Thymus (tissue), 14 donors: ENCODE data around the gene PSD. TPM values are rescaled to one million over a fixed set of nuclear protein-coding genes. Genes with fewer than 3 reads are reported as not detected.

Experiments
- DNase-seq, 9 donors: peaks; one replicate each; pipeline ENCODE4 v3.0.0-alpha.2; 2013; ENCODE audit warnings: low spot score in 9 of 9, low read depth in 6 of 9, missing footprints in 1 of 9
- H3K27ac ChIP-seq, 2 donors: one replicate each; pipeline ENCODE4 v1.5.1; 2013; ENCODE audit warnings: control low read depth in 1 of 2, low read depth in 1 of 2, low read length in 1 of 2, mild to moderate bottlenecking in 1 of 2, moderate library complexity in 1 of 2
- H3K27me3 ChIP-seq, 2 donors: one replicate each; pipeline ENCODE4 v1.5.1; 2013; ENCODE audit warnings: low read length in 1 of 2; ENCODE audit not compliant: control insufficient read depth in 2 of 2, insufficient read depth in 1 of 2
- H3K36me3 ChIP-seq, 2 donors: one replicate each; pipeline ENCODE4 v1.5.1; 2013; ENCODE audit warnings: low read length in 1 of 2, mild to moderate bottlenecking in 1 of 2, moderate library complexity in 1 of 2; ENCODE audit not compliant: control insufficient read depth in 2 of 2, insufficient read depth in 2 of 2
- H3K4me1 ChIP-seq, 2 donors: one replicate each; pipeline ENCODE4 v1.5.1; 2013; ENCODE audit warnings: low read length in 2 of 2; ENCODE audit not compliant: control insufficient read depth in 2 of 2, insufficient read depth in 2 of 2
- H3K4me3 ChIP-seq, 2 donors: one replicate each; pipeline ENCODE4 v1.5.1; 2013; ENCODE audit warnings: low read length in 2 of 2, control low read depth in 1 of 2, mild to moderate bottlenecking in 1 of 2
- H3K9me3 ChIP-seq, 2 donors: one replicate each; pipeline ENCODE4 v1.5.1; 2013; ENCODE audit warnings: low read length in 1 of 2, mild to moderate bottlenecking in 1 of 2; ENCODE audit not compliant: control insufficient read depth in 2 of 2, insufficient read depth in 1 of 2
- WGBS: extraction: QIAGEN DNeasy Blood & Tissue Kit; methylation state at CpG from one replicate; pipeline ENCODE4 v1.1.7; 2013; 5-methylcytosine and 5-hydroxymethylcytosine counted together
- long read RNA-seq, 10 donors: transcript quantifications; one replicate each; lab custom pipeline, GENCODE V29; 2026
- polyA plus RNA-seq: library from polyadenylated mRNA; stranded (reverse); fragments of 200-250 nt; gene quantifications from one replicate; pipeline ENCODE4 v1.2.3, GENCODE V29; 2013
- total RNA-seq: library from RNA; stranded (reverse); fragments of 120-200 nt; gene quantifications from one replicate; pipeline ENCODE4 v1.2.4, GENCODE V29; 2013
- donor health status: healthy.

The PSD gene
- 4.6 TPM for total RNA-seq
- 3.8 TPM for polyA plus RNA-seq
- long read RNA-seq, donor 1: 0 reads
- long read RNA-seq, donor 2: 0 reads
- long read RNA-seq, donor 3, partial matches to known transcripts: 28 of 28 reads
- long read RNA-seq, donor 3, other reads (novel, unspliced or antisense): 0 of 28 reads
- long read RNA-seq, donor 4: 0 reads
- long read RNA-seq, donor 5, partial matches to known transcripts: 0 of 6 reads
- long read RNA-seq, donor 5, other reads (novel, unspliced or antisense): 6 of 6 reads
- long read RNA-seq, donor 6, partial matches to known transcripts: 13 of 13 reads
- long read RNA-seq, donor 6, other reads (novel, unspliced or antisense): 0 of 13 reads
- long read RNA-seq, donor 7: 0 reads
- long read RNA-seq, donor 8, partial matches to known transcripts: 0 of 1 reads
- long read RNA-seq, donor 8, other reads (novel, unspliced or antisense): 0 of 1 reads
- long read RNA-seq, donor 9, partial matches to known transcripts: 16 of 16 reads
- long read RNA-seq, donor 9, other reads (novel, unspliced or antisense): 0 of 16 reads
- long read RNA-seq, donor 10: 0 reads

- DNase-seq: no peak
- H3K27me3 ChIP-seq: peaks cover 28 to 92% of the 10 kb centered on the region in 2 donors
- peaks cover 2 to 12% of the 10 kb centered on the region in 2 donors for H3K9me3 ChIP-seq
- H3K27ac ChIP-seq: no peak within 1 kb of the TSS
- peaks cover 6% of the 10 kb centered on the region in 2 donors for H3K36me3 ChIP-seq
- H3K4me1 ChIP-seq: peaks cover 33 to 39% of the 10 kb centered on the region in 2 donors
- H3K4me3 ChIP-seq: peak within 1 kb of the TSS; percentile 63 to 66
- 10% methylated on average over 45 of the region's 45 CpGs for WGBS
Observed at GRCh38 chr10:102418622-102419268, at the start of gene PSD. PSD (minus strand) TSS chr10:102418785; CDS start chr10:102417038, 1,747 bp downstream.

GRCh38 chr10:102467971-102468438 lies 49.4 kb upstream of the PSD start:
- no peak for DNase-seq
- no peak overlapping the region for H3K4me3 ChIP-seq
- 83% methylated on average over 6 of the region's 6 CpGs for WGBS
- H3K36me3 ChIP-seq: no peaks in the 10 kb centered on the region
- no peak overlapping the region for H3K27ac ChIP-seq
- H3K4me1 ChIP-seq: peaks cover 0 to under 1% of the 10 kb centered on the region in 2 donors
- peaks cover 0 to 12% of the 10 kb centered on the region in 2 donors for H3K27me3 ChIP-seq
- no peaks in the 10 kb centered on the region for H3K9me3 ChIP-seq

- Histone ChIP-seq H3K4me1 (peaks cover 0 to 6% of the 10 kb centered on the region in 2 donors), H3K4me3 (no peak overlapping the region), H3K9me3 (no peaks in the 10 kb centered on the region), H3K27ac (no peak overlapping the region), H3K36me3 (no peaks in the 10 kb centered on the region), H3K27me3 (peaks cover 0 to 19% of the 10 kb centered on the region in 2 donors)
- DNase-seq: no peak
- 89% methylated on average over 6 of the region's 6 CpGs for WGBS
Observed at GRCh38 chr10:102467318-102467717, 48.7 kb upstream of the PSD start.

- no peak overlapping the region for H3K4me3 ChIP-seq
- no peak overlapping the region for H3K27ac ChIP-seq
- H3K4me1 ChIP-seq: peaks cover 13 to 22% of the 10 kb centered on the region in 2 donors
- WGBS: 95% methylated on average over 3 of the region's 3 CpGs
- DNase-seq: no peak
- H3K36me3 ChIP-seq: no peaks in the 10 kb centered on the region
- H3K27me3 ChIP-seq: peaks cover 0 to 30% of the 10 kb centered on the region in 2 donors
- H3K9me3 ChIP-seq: no peaks in the 10 kb centered on the region
Observed at GRCh38 chr10:102465466-102465865, 46.9 kb upstream of the PSD start.

- peaks cover 13 to 22% of the 10 kb centered on the region in 2 donors for H3K4me1 ChIP-seq
- H3K36me3 ChIP-seq: no peaks in the 10 kb centered on the region
- WGBS: 95% methylated on average over 10 of the region's 10 CpGs
- no peak for DNase-seq
- H3K27ac ChIP-seq: no peak overlapping the region
- no peak overlapping the region for H3K4me3 ChIP-seq
- H3K9me3 ChIP-seq: no peaks in the 10 kb centered on the region
- H3K27me3 ChIP-seq: peaks cover 0 to 30% of the 10 kb centered on the region in 2 donors
Observed at GRCh38 chr10:102463983-102464382, 45.4 kb upstream of the PSD start.

GRCh38 chr10:102462512-102463054 lies 44.0 kb upstream of the PSD start:
- DNase-seq: no peak
- H3K4me3 ChIP-seq: no peak overlapping the region
- no peak overlapping the region for H3K27ac ChIP-seq
- H3K36me3 ChIP-seq: no peaks in the 10 kb centered on the region
- no peaks in the 10 kb centered on the region for H3K9me3 ChIP-seq
- H3K27me3 ChIP-seq: peaks cover 0 to 30% of the 10 kb centered on the region in 2 donors
- peaks cover 13 to 22% of the 10 kb centered on the region in 2 donors for H3K4me1 ChIP-seq
- WGBS: 87% methylated on average over 6 of the region's 6 CpGs

- peaks cover 13 to 22% of the 10 kb centered on the region in 2 donors for H3K4me1 ChIP-seq
- H3K9me3 ChIP-seq: no peaks in the 10 kb centered on the region
- no peaks in the 10 kb centered on the region for H3K36me3 ChIP-seq
- peak overlapping the region; percentile 43 to 50 for H3K4me3 ChIP-seq
- H3K27me3 ChIP-seq: peaks cover 0 to 30% of the 10 kb centered on the region in 2 donors
- H3K27ac ChIP-seq: no peak overlapping the region
- WGBS: 3% methylated on average over 54 of the region's 54 CpGs
- peak; percentile 59 to 93 (median 87) for DNase-seq
Observed at GRCh38 chr10:102461187-102462054, 42.8 kb upstream of the PSD start.

- DNase-seq: no peak
- WGBS: 27% methylated on average over 8 of the region's 8 CpGs
- Histone ChIP-seq H3K36me3 (peaks cover 0 to 5% of the 10 kb centered on the region in 2 donors), H3K27me3 (peaks cover 0 to 30% of the 10 kb centered on the region in 2 donors), H3K4me1 (peaks cover 13 to 22% of the 10 kb centered on the region in 2 donors), H3K9me3 (no peaks in the 10 kb centered on the region), H3K27ac (no peak overlapping the region), H3K4me3 (peak overlapping the region; percentile 43 to 50)
Observed at GRCh38 chr10:102460836-102461186, 42.2 kb upstream of the PSD start.
